ENCODE results near the gene TTC33. TPM values are rescaled to one million over a fixed set of nuclear protein-coding genes. Genes with fewer than 3 reads are reported as not detected.

The TTC33 gene
- total and polyA plus RNA-seq, 2 donors (not counting 1 experiment from before 2014, with no cell fraction given), result 2.1 to 15.8 TPM

GRCh38 chr5:40669606-40670390, 86.0 kb downstream of the TTC33 start:
- Histone ChIP-seq H3K27me3 (replicated peaks in 1 of 4; ENCODE audit: control extremely low read depth in 1 of 4, control insufficient read depth in 3 of 4, insufficient read depth in 4 of 4, low read length in 3 of 4) (no peaks in the 10 kb centered on the region), H3K36me3 (replicated peaks in 1 of 2; ENCODE audit: control extremely low read depth in 1 of 2, control insufficient read depth in 1 of 2, extremely low read depth in 1 of 2, insufficient read depth in 2 of 2, low read length in 1 of 2) (no peaks in the 10 kb centered on the region), H3K4me3 (ENCODE audit: control extremely low read depth in 1 of 5, extremely low read depth in 1 of 5, insufficient read depth in 1 of 5, low read depth in 2 of 5, low read length in 4 of 5) (no peak overlapping the region), H3K4me1 (ENCODE audit: control insufficient read depth in 2 of 2, insufficient read depth in 2 of 2, low read length in 2 of 2) (peaks cover 7 to 11% of the 10 kb centered on the region in 2 donors), H4K20me1 (ENCODE audit: control insufficient read depth, insufficient read depth, low read length, poor library complexity, severe bottlenecking) (no peaks in the 10 kb centered on the region), H3K79me2 (ENCODE audit: control insufficient read depth, insufficient read depth, low read length) (no peaks in the 10 kb centered on the region), H2AFZ (ENCODE audit: insufficient read depth, low read depth, low read length, poor library complexity, severe bottlenecking) (no peak overlapping the region), H3K27ac (ENCODE audit: low read length in 2 of 2) (no peak overlapping the region), H3K9me3 (ENCODE audit: control extremely low read depth in 1 of 3, control insufficient read depth in 2 of 3, insufficient read depth in 1 of 3, low read length in 2 of 3) (no peaks in the 10 kb centered on the region), H3K9ac (ENCODE audit: low read length) (no peak overlapping the region), H3K4me2 (replicated peaks; ENCODE audit: low read depth, low read length, poor library complexity, severe bottlenecking) (no peak overlapping the region)
- Mint-ChIP-seq H3K27me3 (no peaks in the 10 kb centered on the region), H3K27ac (no peak overlapping the region), H3K4me1 (peaks cover 24% of the 10 kb centered on the region), H3K9me3 (ENCODE audit: insufficient read depth) (no peaks in the 10 kb centered on the region), H3K4me3 (no peak overlapping the region)
- no CpG with 5 or more reads among the region's 6 CpGs for WGBS (ENCODE audit: insufficient coverage)
- no peak for TF ChIP-seq CTCF (IDR thresholded peaks at IDR 0.05)
- TF ChIP-seq EZH2 (IDR thresholded peaks at IDR 0.05; ENCODE audit: borderline replicate concordance, insufficient read depth, low read depth, low read length, poor library complexity, severe bottlenecking), result no peak
- ATAC-seq (ENCODE audit: low read depth) (no peak), DNase-seq (no peak)
- intact Hi-C loops (cut with micrococcal nuclease), result loop anchor here (5.0 kb wide), 1 partner anchor 37 kb away; no protein-coding TSS in a partner anchor
- ChIA-PET POLR2A (no interaction called here), CTCF (no interaction called here)

GRCh38 chr5:40667161-40667663, 88.5 kb downstream of the TTC33 start:
- no peaks in the 10 kb centered on the region for H3K36me3 ChIP-seq (replicated peaks in 1 of 2; ENCODE audit: control extremely low read depth in 1 of 2, control insufficient read depth in 1 of 2, extremely low read depth in 1 of 2, insufficient read depth in 2 of 2, low read length in 1 of 2)
- no peak overlapping the region for H2AFZ ChIP-seq (ENCODE audit: insufficient read depth, low read depth, low read length, poor library complexity, severe bottlenecking)
- no peak overlapping the region for H3K27ac ChIP-seq (ENCODE audit: low read length in 2 of 2)
- POLR2A ChIA-PET, result no interaction called here
- no peak overlapping the region for H3K27ac Mint-ChIP-seq
- intact Hi-C loops (cut with micrococcal nuclease), result no loop called here
- H3K27me3 ChIP-seq (replicated peaks in 1 of 4; ENCODE audit: control extremely low read depth in 1 of 4, control insufficient read depth in 3 of 4, insufficient read depth in 4 of 4, low read length in 3 of 4), result no peaks in the 10 kb centered on the region
- no peaks in the 10 kb centered on the region for H3K79me2 ChIP-seq (ENCODE audit: control insufficient read depth, insufficient read depth, low read length)
- peaks cover 2 to 6% of the 10 kb centered on the region in 2 donors for H3K4me1 ChIP-seq (ENCODE audit: control insufficient read depth in 2 of 2, insufficient read depth in 2 of 2, low read length in 2 of 2)
- no peak overlapping the region for H3K4me3 Mint-ChIP-seq
- TF ChIP-seq CTCF (IDR thresholded peaks at IDR 0.05), result no peak
- no peak for TF ChIP-seq EZH2 (IDR thresholded peaks at IDR 0.05; ENCODE audit: borderline replicate concordance, insufficient read depth, low read depth, low read length, poor library complexity, severe bottlenecking)
- H3K4me1 Mint-ChIP-seq, result peaks cover 14% of the 10 kb centered on the region
- no peaks in the 10 kb centered on the region for H3K27me3 Mint-ChIP-seq
- no peaks in the 10 kb centered on the region for H4K20me1 ChIP-seq (ENCODE audit: control insufficient read depth, insufficient read depth, low read length, poor library complexity, severe bottlenecking)
- H3K4me2 ChIP-seq (replicated peaks; ENCODE audit: low read depth, low read length, poor library complexity, severe bottlenecking), result no peak overlapping the region
- no peak overlapping the region for H3K9ac ChIP-seq (ENCODE audit: low read length)
- DNase-seq (no peak), ATAC-seq (ENCODE audit: low read depth) (no peak)
- no peaks in the 10 kb centered on the region for H3K9me3 ChIP-seq (ENCODE audit: control extremely low read depth in 1 of 3, control insufficient read depth in 2 of 3, insufficient read depth in 1 of 3, low read length in 2 of 3)
- H3K4me3 ChIP-seq (ENCODE audit: control extremely low read depth in 1 of 5, extremely low read depth in 1 of 5, insufficient read depth in 1 of 5, low read depth in 2 of 5, low read length in 4 of 5), result no peak overlapping the region
- no peaks in the 10 kb centered on the region for H3K9me3 Mint-ChIP-seq (ENCODE audit: insufficient read depth)
- CTCF ChIA-PET, result no interaction called here
